HG02852 (cell line): ENCODE data around the gene RFLNA.
"Not testable (repeated sequence)": the region's sequence is repeated elsewhere in the genome, so short reads cannot be mapped to it uniquely, and the experiment has no call there.

Experiments
- ATAC-seq: cut with Tn5 transposase; IDR thresholded peaks from one replicate; pipeline ENCODE4 v1.9.1; 2021; ENCODE audit warnings: mild to moderate bottlenecking, moderate library complexity; ENCODE audit not compliant: unreplicated experiment

RFLNA gene

GRCh38 chr12:124282287-124282686 is 12.6 kb upstream of the RFLNA start:
- no peak for ATAC-seq

- no peak for ATAC-seq
Observed at GRCh38 chr12:124283326-124283725, 11.6 kb upstream of the RFLNA start.

GRCh38 chr12:124284368-124284767 is 10.5 kb upstream of the RFLNA start:
- ATAC-seq, result no peak

- ATAC-seq, result no peak
Observed at GRCh38 chr12:124286414-124286813, 8.5 kb upstream of the RFLNA start.

- no peak for ATAC-seq
Observed at GRCh38 chr12:124286971-124287370, 7.9 kb upstream of the RFLNA start.

- ATAC-seq, result no peak
Observed at GRCh38 chr12:124289634-124290600, 5.0 kb upstream of the RFLNA start.

GRCh38 chr12:124292385-124292784 is 2.5 kb upstream of the RFLNA start:
- ATAC-seq, result no peak

- no peak for ATAC-seq
Observed at GRCh38 chr12:124293286-124294003, 1.4 kb upstream of the RFLNA start.

- ATAC-seq, result no peak
Observed at GRCh38 chr12:124295431-124296058, 652 bp downstream of the RFLNA start.

- no peak for ATAC-seq
Observed at GRCh38 chr12:124296295-124296915, 1.5 kb downstream of the RFLNA start.

GRCh38 chr12:124296916-124297351 is 2.0 kb downstream of the RFLNA start:
- no peak for ATAC-seq

GRCh38 chr12:124297389-124297788 is 2.5 kb downstream of the RFLNA start:
- no peak for ATAC-seq

- ATAC-seq, result no peak
Observed at GRCh38 chr12:124297856-124298255, 3.0 kb downstream of the RFLNA start.

- no peak for ATAC-seq
Observed at GRCh38 chr12:124298685-124299410, 4.0 kb downstream of the RFLNA start.

- ATAC-seq, result no peak
Observed at GRCh38 chr12:124299628-124300388, 4.9 kb downstream of the RFLNA start.

GRCh38 chr12:124300657-124301056 is 5.8 kb downstream of the RFLNA start:
- ATAC-seq, result not testable (repeated sequence)

GRCh38 chr12:124301084-124301654 is 6.3 kb downstream of the RFLNA start:
- ATAC-seq, result no peak

- ATAC-seq, result no peak
Observed at GRCh38 chr12:124302241-124302806, 7.4 kb downstream of the RFLNA start.
